Measurements from ENCODE around the gene NUDT11. TPM values are rescaled to one million over a fixed set of nuclear protein-coding genes. Genes with fewer than 3 reads are reported as not detected.

NUDT11 gene
- polyA plus RNA-seq, 1 donor (not counting 4 experiments of a cell fraction or from before 2014, with no cell fraction given), result 18.4 TPM

DNA sequence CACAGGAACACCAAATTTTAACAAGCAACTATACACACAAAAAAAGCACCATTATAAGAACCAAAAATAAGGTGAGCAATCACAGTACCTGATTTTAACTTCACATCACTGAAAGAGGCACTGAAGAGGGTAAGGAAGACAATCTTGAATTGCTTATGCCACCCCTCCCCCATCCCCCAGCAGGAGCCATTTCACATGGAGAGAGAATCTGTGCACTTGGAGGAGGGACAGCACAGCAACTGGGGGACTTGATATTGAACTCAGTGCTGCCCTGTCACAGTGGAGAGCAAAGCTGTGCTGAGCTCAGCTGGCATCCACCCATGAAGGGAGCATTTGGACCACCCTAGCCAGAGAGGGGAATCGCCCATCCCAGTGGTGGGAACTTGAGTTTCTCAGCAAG, 56.0 kb downstream of the NUDT11 start:
- Histone ChIP-seq H3K4me1 (ENCODE audit: control insufficient read depth, extremely low read depth, insufficient read depth, low read length) (no peaks in the 10 kb centered on the region), H2AFZ (ENCODE audit: control insufficient read depth, low read length) (no peak overlapping the region), H3K4me3 (ENCODE audit: control insufficient read depth in 2 of 3, extremely low read depth in 1 of 3, insufficient read depth in 2 of 3, low read depth in 1 of 3, low read length in 3 of 3) (no peak overlapping the region), H3K9me3 (ENCODE audit: control insufficient read depth, low read depth, low read length) (no peaks in the 10 kb centered on the region), H4K20me1 (ENCODE audit: control insufficient read depth, extremely low read depth, insufficient read depth, low read length) (no peaks in the 10 kb centered on the region), H3K36me3 (ENCODE audit: control insufficient read depth in 2 of 2, extremely low read depth in 1 of 2, insufficient read depth in 2 of 2, low read length in 2 of 2) (no peaks in the 10 kb centered on the region), H3K9me1 (ENCODE audit: control insufficient read depth, extremely low read depth, insufficient read depth, low read length) (no peaks in the 10 kb centered on the region), H3K9ac (ENCODE audit: control insufficient read depth, extremely low read depth, insufficient read depth, low read length) (no peak overlapping the region), H3K4me2 (ENCODE audit: control insufficient read depth, extremely low read depth, insufficient read depth, low read depth, low read length) (no peak overlapping the region), H3K79me2 (ENCODE audit: control insufficient read depth, insufficient read depth, low read length) (no peaks in the 10 kb centered on the region), H3K27me3 (ENCODE audit: control insufficient read depth, extremely low read depth, insufficient read depth, low read length) (no peaks in the 10 kb centered on the region), H3K27ac (ENCODE audit: control insufficient read depth, insufficient read depth, low read length) (no peak overlapping the region)
- dilution Hi-C loops (cut with MboI; ENCODE audit: extremely low pct_ligation_motif_present, low sequenced_read_pairs), result no loop called here
- FAIRE-seq (no peak), DNase-seq (ENCODE audit: low read depth, low spot score) (no peak)
- TF ChIP-seq, protein P1, sequence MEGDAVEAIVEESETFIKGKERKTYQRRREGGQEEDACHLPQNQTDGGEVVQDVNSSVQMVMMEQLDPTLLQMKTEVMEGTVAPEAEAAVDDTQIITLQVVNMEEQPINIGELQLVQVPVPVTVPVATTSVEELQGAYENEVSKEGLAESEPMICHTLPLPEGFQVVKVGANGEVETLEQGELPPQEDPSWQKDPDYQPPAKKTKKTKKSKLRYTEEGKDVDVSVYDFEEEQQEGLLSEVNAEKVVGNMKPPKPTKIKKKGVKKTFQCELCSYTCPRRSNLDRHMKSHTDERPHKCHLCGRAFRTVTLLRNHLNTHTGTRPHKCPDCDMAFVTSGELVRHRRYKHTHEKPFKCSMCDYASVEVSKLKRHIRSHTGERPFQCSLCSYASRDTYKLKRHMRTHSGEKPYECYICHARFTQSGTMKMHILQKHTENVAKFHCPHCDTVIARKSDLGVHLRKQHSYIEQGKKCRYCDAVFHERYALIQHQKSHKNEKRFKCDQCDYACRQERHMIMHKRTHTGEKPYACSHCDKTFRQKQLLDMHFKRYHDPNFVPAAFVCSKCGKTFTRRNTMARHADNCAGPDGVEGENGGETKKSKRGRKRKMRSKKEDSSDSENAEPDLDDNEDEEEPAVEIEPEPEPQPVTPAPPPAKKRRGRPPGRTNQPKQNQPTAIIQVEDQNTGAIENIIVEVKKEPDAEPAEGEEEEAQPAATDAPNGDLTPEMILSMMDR (optimal IDR thresholded peaks at IDR 0.05 in 1 of 3, IDR thresholded peaks at IDR 0.05 in 1 of 3, conservative IDR thresholded peaks at IDR 0.05 in 1 of 3; ENCODE audit: extremely low read depth in 1 of 3, insufficient read depth in 2 of 3, low read length in 3 of 3), result no peak
- no peak for TF ChIP-seq EZH2 (IDR thresholded peaks at IDR 0.05; ENCODE audit: low read length)

Other genes starting within 250 kb of the NUDT11 start
- 0.24 to 0.41 TPM (median 0.26 TPM) in 3 replicates for gene NUDT10, start 163.8 kb downstream of the NUDT11 start, polyA plus RNA-seq
- not detected in 3 replicates for gene CENPVL3, start 122.3 kb upstream of the NUDT11 start, polyA plus RNA-seq
- gene CENPVL2, start 186.2 kb upstream of the NUDT11 start, polyA plus RNA-seq, result not detected in 3 replicates
- not detected in 3 replicates for gene CENPVL1, start 213.9 kb upstream of the NUDT11 start, polyA plus RNA-seq
- 2.6 to 3.8 TPM (median 2.8 TPM) in 3 replicates for gene GSPT2, start 246.8 kb upstream of the NUDT11 start, polyA plus RNA-seq